OCI-LY1 (cell line): ENCODE data around the gene RALGPS1.

ENCODE experiments used
- CTCF ChIP-seq: fragments of 200-600 bp; sonication (generic), shearing (Covaris generic); IDR thresholded peaks from 2 replicates; pipeline ENCODE4 v1.5.1; 2017; ENCODE audit warnings: mild to moderate bottlenecking, antibody characterized with exemption, low read length, moderate library complexity, mixed read lengths
- EZH2 ChIP-seq: fragments of 200-600 bp; sonication (generic), shearing (Covaris generic); IDR thresholded peaks from 2 replicates; pipeline ENCODE4 v1.8.0; 2017; ENCODE audit warnings: borderline replicate concordance, mixed run types, mild to moderate bottlenecking, antibody characterized with exemption, low read length, moderate library complexity, mixed read lengths

DNA sequence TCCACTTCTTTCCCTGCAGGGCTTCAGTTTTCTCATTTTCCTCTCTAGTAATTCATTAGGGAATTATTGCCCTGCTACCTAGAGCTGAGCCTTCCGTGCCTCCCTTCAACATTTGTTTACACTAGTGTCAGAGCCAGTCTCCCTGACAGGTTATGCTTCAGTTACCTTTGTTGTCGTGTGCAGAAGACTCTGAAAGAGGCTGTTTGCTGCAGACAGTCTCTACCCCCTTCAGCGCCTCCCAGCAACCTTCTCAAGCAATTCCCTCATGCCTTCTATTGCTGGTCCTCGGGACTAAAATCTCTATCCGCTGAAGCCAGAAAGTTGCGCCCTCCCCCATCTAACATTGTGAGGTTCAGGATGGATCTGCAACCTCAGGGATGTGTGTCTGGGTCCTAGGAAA, 12.8 kb downstream of the RALGPS1 start:
- TF ChIP-seq CTCF (no peak), EZH2 (no peak)
